NCI-H146 treated with DMSO at 0.1 percent for 48 hours (cell line): ENCODE results near the gene BCHE.
"Not testable (repeated sequence)": the region's sequence is repeated elsewhere in the genome, so short reads cannot be mapped to it uniquely, and the experiment has no call there.

ENCODE experiments used
- DNase-seq: peaks from one replicate; lab custom pipeline; 2025; ENCODE audit not compliant: unreplicated experiment; lab: John Stamatoyannopoulos, UW

BCHE gene

GRCh38 chr3:165817160-165817709 is 20.0 kb downstream of the BCHE start:
- DNase-seq: no peak

GRCh38 chr3:165816209-165816608 is 21.0 kb downstream of the BCHE start:
- DNase-seq: no peak

- no peak for DNase-seq
These were observed 21.5 kb downstream of the BCHE start for GRCh38 chr3:165815682-165816081.

GRCh38 chr3:165814380-165814779 is 22.8 kb downstream of the BCHE start:
- DNase-seq: no peak

- not testable (repeated sequence) for DNase-seq
These were observed 29.3 kb downstream of the BCHE start for GRCh38 chr3:165807937-165808336.

GRCh38 chr3:165805946-165806561 is 31.2 kb downstream of the BCHE start:
- DNase-seq: no peak

- DNase-seq: no peak
These were observed 33.8 kb downstream of the BCHE start for GRCh38 chr3:165803471-165803870.

GRCh38 chr3:165800970-165801369 is 36.3 kb downstream of the BCHE start:
- no peak for DNase-seq

GRCh38 chr3:165799026-165799425 is 38.2 kb downstream of the BCHE start:
- no peak for DNase-seq

GRCh38 chr3:165797551-165797950 is 39.7 kb downstream of the BCHE start:
- DNase-seq: no peak

- DNase-seq: no peak
These were observed 40.5 kb downstream of the BCHE start for GRCh38 chr3:165796701-165797100.

GRCh38 chr3:165788531-165788930 is 48.7 kb downstream of the BCHE start:
- DNase-seq: no peak

- DNase-seq: no peak
These were observed 51.2 kb downstream of the BCHE start for GRCh38 chr3:165786013-165786412.

GRCh38 chr3:165784337-165784736 is 52.9 kb downstream of the BCHE start:
- DNase-seq: no peak

- no peak for DNase-seq
These were observed 53.8 kb downstream of the BCHE start for GRCh38 chr3:165783383-165783782.

- DNase-seq: no peak
These were observed 58.3 kb downstream of the BCHE start for GRCh38 chr3:165778891-165779290.

- DNase-seq: no peak
These were observed 58.8 kb downstream of the BCHE start for GRCh38 chr3:165778456-165778855.

GRCh38 chr3:165775824-165776223 is 61.4 kb downstream of the BCHE start:
- DNase-seq: no peak

GRCh38 chr3:165770781-165771180 is 66.4 kb downstream of the BCHE start:
- no peak for DNase-seq

- DNase-seq: no peak
These were observed 68.5 kb downstream of the BCHE start for GRCh38 chr3:165768680-165769079.

- no peak for DNase-seq
These were observed 78.2 kb downstream of the BCHE start for GRCh38 chr3:165759041-165759440.

- no peak for DNase-seq
These were observed 81.7 kb downstream of the BCHE start for GRCh38 chr3:165755571-165755970.
